HepG2 (cell line): ENCODE measurements around the gene GNG5. TPM values are rescaled to one million over a fixed set of nuclear protein-coding genes. Genes with fewer than 3 reads are reported as not detected.

ENCODE experiments used
- CBX1 ChIP-seq: IDR thresholded peaks from one replicate; pipeline ENCODE4 v1.6.1; 2016; ENCODE audit warnings: antibody characterized with exemption, low read depth
- MED8 ChIP-seq: sonication (generic); formaldehyde crosslinking; IDR thresholded peaks from 2 replicates; pipeline ENCODE4 v1.8.1; 2023; ENCODE audit warnings: mild to moderate bottlenecking, missing genetic modification reagents; ENCODE audit not compliant: insufficient replicate concordance
- SKIL ChIP-seq: sonication (generic); formaldehyde crosslinking; IDR thresholded peaks from 2 replicates; pipeline ENCODE4 v1.8.0; 2022; ENCODE audit warnings: missing genetic modification reagents, mild to moderate bottlenecking, moderate library complexity, borderline replicate concordance
- TFDP2 ChIP-seq: sonication (generic); formaldehyde crosslinking; IDR thresholded peaks from 2 replicates; pipeline ENCODE4 v1.4.0; 2020; ENCODE audit warnings: missing genetic modification reagents
- TIGD3 ChIP-seq: sonication (generic); formaldehyde crosslinking; IDR thresholded peaks from 2 replicates; pipeline ENCODE4 v1.5.1; 2020; ENCODE audit warnings: mild to moderate bottlenecking, missing genetic modification reagents, borderline replicate concordance
- ZEB1 ChIP-seq: IDR thresholded peaks from 2 replicates; pipeline ENCODE4 v1.6.1; 2012; ENCODE audit warnings: mild to moderate bottlenecking, low read depth, inconsistent platforms; ENCODE audit not compliant: insufficient replicate concordance
- ZNF18 ChIP-seq: sonication (generic); formaldehyde crosslinking; IDR thresholded peaks from 2 replicates; pipeline ENCODE4 v1.8.0; 2022; ENCODE audit warnings: mild to moderate bottlenecking, missing genetic modification reagents; ENCODE audit not compliant: insufficient replicate concordance
- ZNF276 ChIP-seq: sonication (generic); formaldehyde crosslinking; IDR thresholded peaks from 2 replicates; pipeline ENCODE4 v1.4.0; 2020; ENCODE audit warnings: mild to moderate bottlenecking, low read depth, missing genetic modification reagents
- ZNF318 ChIP-seq: sonication (generic); formaldehyde crosslinking; IDR thresholded peaks from 2 replicates; pipeline ENCODE4 v1.4.0; 2020; ENCODE audit warnings: mild to moderate bottlenecking, missing genetic modification reagents
- ZNF343 ChIP-seq: sonication (generic); formaldehyde crosslinking; IDR thresholded peaks from 2 replicates; pipeline ENCODE4 v1.4.0; 2020; ENCODE audit warnings: mild to moderate bottlenecking, missing genetic modification reagents
- polyA plus RNA-seq, 8 experiments: library from polyadenylated mRNA; depleted of rRNA in 3 of 8; stranded (reverse) in 7 of 8; unstranded in 1 of 8; fragments of >200 nt; fragmentation: Illumina TruSeq in 4 of 8; extraction: Trizol in 4 of 8; gene quantifications; 2 replicates each; pipeline versions ENCODE4 v1.2.1 to v1.2.3, GENCODE V29; 2011 to 2016; ENCODE audit warnings: low read depth in 4 of 8, missing spikeins in 1 of 8, mixed read lengths in 1 of 8; ENCODE audit not compliant: insufficient read depth in 1 of 8
- total RNA-seq, 5 experiments: library from RNA; depleted of rRNA; stranded (reverse); fragments of >200 nt; fragmentation: Illumina TruSeq; extraction: Trizol; gene quantifications; 2 replicates each; pipeline ENCODE4 v1.2.3, GENCODE V29; 2016; ENCODE audit warnings: low read depth in 1 of 5

Gene GNG5
- total and polyA plus RNA-seq, 2 of the 13 experiments (the other 11 are each of a cell fraction or from before 2014, with no cell fraction given): 103 to 137 TPM

- TF ChIP-seq SKIL (CRISPR knock-in tag) (0 out of 2 replicates have a peak, but pooled peaks have one; percentile 6), ZNF276 (CRISPR knock-in tag) (no peak), CBX1 (no peak), TIGD3 (CRISPR knock-in tag) (no peak; the same call in 1 of the 2 replicates), MED8 (CRISPR knock-in tag) (no peak), ZNF318 (CRISPR knock-in tag) (no peak), ZNF343 (CRISPR knock-in tag) (peak; percentile 49), ZNF18 (no peak), ZEB1 (no peak), TFDP2 (CRISPR knock-in tag) (no peak)
Observed at GRCh38 chr1:84505493-84506001, 834 bp downstream of the GNG5 start (continued).
